RWPE2 (cell line): ENCODE results near the gene CCDC171.

Source experiments
- ATAC-seq: fragments of 200-7000 bp; cut with Tn5 transposase; 3 replicates; pipeline ENCODE4 v1.9.1; 2021; ENCODE audit warnings: low read depth
- DNase-seq: peaks from one replicate; pipeline ENCODE4 v3.0.0-alpha.2; 2020; ENCODE audit warnings: low spot score
- H3K27ac ChIP-seq: fragments of 450-650 bp; 2 replicates; pipeline ENCODE4 v1.5.1; 2017; ENCODE audit warnings: mild to moderate bottlenecking; ENCODE audit not compliant: poor library complexity, severe bottlenecking
- H3K27me3 ChIP-seq: fragments of 250-450 bp; sonication (Bioruptor Pico); 2 replicates; pipeline ENCODE4 v1.5.1; 2021; ENCODE audit warnings: mild to moderate bottlenecking, moderate library complexity; ENCODE audit not compliant: insufficient read depth, poor library complexity, severe bottlenecking
- H3K36me3 ChIP-seq: fragments of 250-450 bp; sonication (Bioruptor Pico); 2 replicates; pipeline ENCODE4 v1.5.1; 2020; ENCODE audit warnings: low read depth, mild to moderate bottlenecking, moderate library complexity
- H3K4me1 ChIP-seq: fragments of 250-450 bp; sonication (Bioruptor Pico); 2 replicates; pipeline ENCODE4 v1.5.1; 2021; ENCODE audit warnings: mild to moderate bottlenecking, moderate library complexity; ENCODE audit not compliant: insufficient read depth, poor library complexity, severe bottlenecking
- H3K4me3 ChIP-seq: fragments of 250-450 bp; sonication (Bioruptor Pico); 2 replicates; pipeline ENCODE4 v1.5.1; 2021; ENCODE audit warnings: mild to moderate bottlenecking, moderate library complexity; ENCODE audit not compliant: severe bottlenecking
- H3K9me3 ChIP-seq: fragments of 250-450 bp; sonication (Bioruptor Pico); 2 replicates; pipeline ENCODE4 v1.5.1; 2021; ENCODE audit warnings: mild to moderate bottlenecking, moderate library complexity; ENCODE audit not compliant: severe bottlenecking
- TF ChIP-seq, protein P1 (sequence below): fragments of 450-650 bp; IDR thresholded peaks from one replicate; pipeline ENCODE4 v1.5.1; 2017; ENCODE audit warnings: mild to moderate bottlenecking, moderate library complexity; ENCODE audit not compliant: poor library complexity, severe bottlenecking

Gene CCDC171

DNA sequence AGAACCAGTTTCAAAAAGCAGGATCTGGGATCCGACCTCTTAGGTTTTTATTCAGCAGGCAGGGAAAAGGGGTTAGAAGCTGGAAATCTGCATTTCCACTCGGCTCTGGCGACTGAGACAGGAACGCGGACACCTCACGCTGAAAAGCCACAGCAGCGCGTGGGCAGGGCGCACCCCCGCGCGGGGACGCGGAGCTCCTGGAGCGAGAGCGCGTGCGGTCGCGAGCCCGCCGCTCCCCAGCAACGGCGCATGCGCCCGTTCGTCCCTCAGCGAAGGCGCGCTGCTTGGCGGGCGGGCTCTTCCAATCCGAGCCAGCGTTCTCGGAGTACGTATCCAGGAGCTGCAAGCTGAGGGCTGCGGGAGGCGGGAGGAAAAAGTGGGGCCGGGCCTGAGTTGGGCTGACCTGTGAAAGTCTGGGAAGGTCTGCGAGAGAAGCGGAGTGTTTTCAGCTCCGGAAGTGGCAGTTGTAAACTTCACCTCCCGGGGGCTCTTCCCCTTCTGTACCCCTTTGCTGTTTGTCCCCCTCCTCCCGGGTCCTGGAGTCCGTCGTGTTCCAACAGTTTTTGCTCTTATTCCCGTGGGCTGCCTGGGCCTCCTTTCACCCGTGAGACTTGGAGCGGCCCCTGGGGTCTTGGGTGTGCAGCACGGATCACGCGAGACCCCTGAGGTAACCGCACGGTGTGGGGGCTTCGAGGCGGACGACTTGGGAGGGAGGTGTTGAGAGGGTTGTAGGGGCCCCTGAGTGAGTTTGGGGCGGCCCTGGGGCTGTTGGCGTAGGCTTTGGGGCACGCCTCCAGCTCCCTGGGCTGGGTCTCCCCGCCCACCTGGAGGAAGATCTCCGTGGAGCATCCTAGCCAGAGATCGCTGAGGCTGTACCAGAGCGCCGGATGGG is at the start of gene CCDC171:
Gene CCDC171 (plus strand): TSS at position 408 of the 892 bp plus-strand sequence. CDS start 11,046 bp downstream, outside the sequence.
- TF ChIP-seq, protein P1, sequence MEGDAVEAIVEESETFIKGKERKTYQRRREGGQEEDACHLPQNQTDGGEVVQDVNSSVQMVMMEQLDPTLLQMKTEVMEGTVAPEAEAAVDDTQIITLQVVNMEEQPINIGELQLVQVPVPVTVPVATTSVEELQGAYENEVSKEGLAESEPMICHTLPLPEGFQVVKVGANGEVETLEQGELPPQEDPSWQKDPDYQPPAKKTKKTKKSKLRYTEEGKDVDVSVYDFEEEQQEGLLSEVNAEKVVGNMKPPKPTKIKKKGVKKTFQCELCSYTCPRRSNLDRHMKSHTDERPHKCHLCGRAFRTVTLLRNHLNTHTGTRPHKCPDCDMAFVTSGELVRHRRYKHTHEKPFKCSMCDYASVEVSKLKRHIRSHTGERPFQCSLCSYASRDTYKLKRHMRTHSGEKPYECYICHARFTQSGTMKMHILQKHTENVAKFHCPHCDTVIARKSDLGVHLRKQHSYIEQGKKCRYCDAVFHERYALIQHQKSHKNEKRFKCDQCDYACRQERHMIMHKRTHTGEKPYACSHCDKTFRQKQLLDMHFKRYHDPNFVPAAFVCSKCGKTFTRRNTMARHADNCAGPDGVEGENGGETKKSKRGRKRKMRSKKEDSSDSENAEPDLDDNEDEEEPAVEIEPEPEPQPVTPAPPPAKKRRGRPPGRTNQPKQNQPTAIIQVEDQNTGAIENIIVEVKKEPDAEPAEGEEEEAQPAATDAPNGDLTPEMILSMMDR: no peak
- peak; percentile 97 for ATAC-seq

DNA sequence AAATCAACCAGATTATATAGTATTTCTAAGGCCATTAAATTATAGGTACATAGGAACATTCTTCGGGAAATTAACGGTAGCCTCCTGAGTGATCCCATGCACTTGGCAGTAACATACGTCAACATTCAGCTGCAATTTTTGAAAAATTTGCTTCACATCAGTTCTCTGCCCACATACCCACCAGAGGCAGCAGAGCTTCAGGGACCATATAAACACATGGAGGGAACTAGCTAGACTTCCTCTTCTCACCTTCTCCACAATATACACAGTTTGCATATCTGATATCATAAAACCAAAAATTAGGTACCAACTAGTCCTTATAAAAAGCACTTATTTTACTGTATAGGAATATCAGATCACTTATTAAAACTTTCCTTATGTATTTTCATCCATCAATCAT is 46.9 kb upstream of the CCDC171 start:
- H3K27me3 ChIP-seq: no peaks in the 10 kb centered on the region
- peaks cover 80% of the 10 kb centered on the region for H3K36me3 ChIP-seq

More for the DNA sequence above, at the start of gene CCDC171:
- H3K9me3 ChIP-seq: no peaks in the 10 kb centered on the region
- peaks cover 3% of the 10 kb centered on the region for H3K4me1 ChIP-seq
- H3K27ac ChIP-seq: peak within 1 kb of the TSS; percentile 46
- H3K36me3 ChIP-seq: no peaks in the 10 kb centered on the region
- no peaks in the 10 kb centered on the region for H3K27me3 ChIP-seq
- peak within 1 kb of the TSS; percentile 47 for H3K4me3 ChIP-seq
- peak; percentile 94 for DNase-seq

DNA sequence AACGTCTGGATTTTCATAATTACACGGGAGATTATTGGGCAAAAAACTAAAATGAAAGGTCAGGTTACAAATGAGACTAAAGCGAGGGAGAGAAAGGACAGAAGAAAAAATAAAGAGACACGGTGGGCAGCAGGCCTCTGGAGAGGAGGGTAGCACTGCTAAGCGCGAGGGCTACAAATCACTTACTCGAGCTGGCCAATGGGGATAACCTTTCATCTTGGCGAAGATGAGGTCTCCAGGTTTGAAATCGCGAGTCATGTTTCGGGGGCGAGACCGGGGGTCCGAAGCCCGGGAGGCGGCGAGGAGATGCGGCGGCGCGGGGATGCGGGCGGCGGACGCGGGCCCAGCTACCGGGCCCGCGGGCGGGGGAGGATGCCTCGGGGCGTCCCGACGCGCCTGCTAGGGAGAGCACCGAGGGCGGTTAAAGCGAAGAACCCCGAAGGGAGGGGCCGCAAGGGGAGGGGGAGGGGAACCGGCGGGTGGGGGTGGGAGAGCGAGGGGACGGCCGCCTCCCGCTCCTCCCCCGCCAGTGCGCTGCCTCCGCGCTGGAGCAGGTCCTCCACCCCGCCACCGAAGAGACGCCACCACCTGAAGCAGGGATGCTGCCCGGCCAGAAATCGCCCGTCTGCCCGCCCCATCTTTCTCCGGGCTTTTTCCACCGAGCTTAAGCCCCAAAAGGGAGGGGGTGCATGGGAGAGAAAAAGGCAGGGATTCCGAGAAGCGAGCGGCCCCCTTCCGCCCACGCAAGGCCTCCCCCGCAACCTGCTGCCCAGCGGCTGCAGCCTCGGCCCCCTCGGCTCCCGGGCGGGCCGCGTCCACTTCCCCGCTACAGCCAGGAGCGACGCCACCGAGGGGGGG is 42.7 kb upstream of the CCDC171 start:
- TF ChIP-seq, protein P1: no peak
- Histone ChIP-seq H3K9me3 (no peaks in the 10 kb centered on the region), H3K27me3 (no peaks in the 10 kb centered on the region), H3K4me3 (peak overlapping the region; percentile 91), H3K27ac (peak overlapping the region; percentile 47), H3K4me1 (peaks cover 20% of the 10 kb centered on the region), H3K36me3 (peaks cover 47% of the 10 kb centered on the region)
- peak; percentile 51 for ATAC-seq
- DNase-seq: no peak

More for the DNA sequence above, 46.9 kb upstream of the CCDC171 start:
- Histone ChIP-seq H3K4me1 (peaks cover 13% of the 10 kb centered on the region), H3K9me3 (no peaks in the 10 kb centered on the region), H3K4me3 (no peak overlapping the region), H3K27ac (no peak overlapping the region)
- ATAC-seq: no peak
- TF ChIP-seq, protein P1: no peak
- DNase-seq: no peak

DNA sequence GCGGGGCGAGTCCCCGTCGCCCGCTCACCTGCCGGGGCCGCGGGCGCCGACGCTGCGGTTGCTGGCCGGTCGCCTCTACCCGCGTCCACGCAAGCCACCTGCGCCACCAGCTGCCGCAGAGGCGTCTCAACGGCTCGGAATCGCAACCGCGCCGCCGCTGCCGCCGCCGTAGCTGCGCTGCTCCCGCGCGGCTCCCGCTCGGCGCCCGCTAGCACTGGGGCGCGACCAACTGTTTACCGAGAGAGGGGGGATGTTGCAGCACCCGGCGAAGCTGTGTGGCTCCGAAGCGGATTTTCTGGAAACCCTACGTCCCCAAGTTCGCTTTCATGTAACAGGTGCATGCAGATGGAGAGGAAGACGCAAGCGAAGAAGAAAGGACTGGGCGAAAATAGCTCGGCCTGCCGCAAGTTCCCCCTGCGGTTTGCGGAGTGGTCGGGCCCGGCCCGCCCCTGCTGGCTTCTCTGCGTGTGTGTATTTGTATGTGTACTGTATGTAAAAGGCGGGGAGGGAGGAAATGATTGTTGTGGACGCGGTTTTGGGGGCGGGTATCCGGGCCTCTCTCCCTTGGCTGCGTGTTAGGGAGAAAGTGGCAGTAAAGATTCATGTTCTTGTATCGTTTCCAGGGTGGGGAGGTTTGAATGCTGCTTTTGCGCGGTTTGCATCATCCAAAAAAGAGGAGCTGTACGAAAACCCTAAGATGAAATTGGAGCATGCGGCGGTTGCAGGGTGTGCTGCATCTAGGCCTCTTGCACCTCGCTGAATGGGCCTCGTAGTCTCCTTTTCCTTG is 41.9 kb upstream of the CCDC171 start, which contains the start of gene PSIP1:
Gene PSIP1 (minus strand): TSS at position 182 of the 787 bp plus-strand sequence. CDS start 782 bp downstream, outside the sequence.
- Histone ChIP-seq H3K4me3 (peak within 1 kb of the TSS; percentile 91), H3K27ac (peak within 1 kb of the TSS; percentile 47), H3K27me3 (no peaks in the 10 kb centered on the region), H3K9me3 (no peaks in the 10 kb centered on the region), H3K36me3 (peaks cover 39% of the 10 kb centered on the region), H3K4me1 (peaks cover 20% of the 10 kb centered on the region)
- DNase-seq: no peak
- TF ChIP-seq, protein P1: no peak
- ATAC-seq: peak; percentile 81
